OCI-LY3 (cell line): ENCODE measurements around the gene SAMD14.

ENCODE experiments used
- H2AFZ ChIP-seq: fragments of 200-600, 300-600 bp; shearing (Covaris generic); 2 replicates; pipeline ENCODE4 v1.6.0; 2014; ENCODE audit warnings: antibody characterized with exemption, low read depth, low read length
- H3K27ac ChIP-seq: fragments of 200-600, 300-600 bp; sonication (generic); 2 replicates; pipeline ENCODE4 v1.5.1; 2014; ENCODE audit warnings: mild to moderate bottlenecking, low read length, moderate library complexity, mixed read lengths
- H3K27me3 ChIP-seq: fragments of 200-600, 300-600 bp; sonication (generic); 2 replicates; pipeline ENCODE4 v1.6.1; 2014; ENCODE audit warnings: low read depth, low read length, mixed read lengths
- H3K36me3 ChIP-seq: fragments of 200-600, 300-600 bp; sonication (generic); replicated peaks from 2 replicates; pipeline ENCODE3; 2014; ENCODE audit warnings: low read depth, low read length, mixed read lengths
- H3K4me1 ChIP-seq: fragments of 300-600, 200-600 bp; sonication (generic); 2 replicates; pipeline ENCODE4 v1.6.1; 2014; ENCODE audit warnings: low read length, mixed read lengths
- H3K4me2 ChIP-seq: fragments of 200-600, 300-600 bp; sonication (generic); 2 replicates; pipeline ENCODE4 v1.6.1; 2014; ENCODE audit warnings: low read length, mixed read lengths
- H3K4me3 ChIP-seq: fragments of 300-600, 200-600 bp; sonication (generic); 2 replicates; pipeline ENCODE4 v1.5.1; 2014; ENCODE audit warnings: antibody characterized with exemption, mild to moderate bottlenecking, low read length, moderate library complexity
- H3K79me2 ChIP-seq: fragments of 300-600, 200-600 bp; shearing (Covaris generic); 2 replicates; pipeline ENCODE4 v1.6.1; 2014; ENCODE audit warnings: mild to moderate bottlenecking, low read length, mixed read lengths
- H3K9ac ChIP-seq: fragments of 300-600, 200-600 bp; shearing (Covaris generic); 2 replicates; pipeline ENCODE4 v1.6.0; 2014; ENCODE audit warnings: mild to moderate bottlenecking, low read length, moderate library complexity
- H3K9me3 ChIP-seq: fragments of 200-600, 300-600 bp; shearing (Covaris generic); 2 replicates; pipeline ENCODE4 v1.6.1; 2014; ENCODE audit warnings: low read length, mixed read lengths; ENCODE audit not compliant: insufficient read depth
- H4K20me1 ChIP-seq: fragments of 200-600, 300-600 bp; sonication (generic); 2 replicates; pipeline ENCODE4 v1.6.1; 2016; ENCODE audit warnings: low read length, mixed read lengths; ENCODE audit not compliant: insufficient read depth
- CTCF ChIP-seq: fragments of 200-600, 300-600 bp; sonication (generic); IDR thresholded peaks from 2 replicates; pipeline ENCODE4 v1.5.1; 2014; ENCODE audit warnings: antibody characterized with exemption, low read length, low read depth
- EZH2phosphoT487 ChIP-seq: fragments of 200-600 bp; shearing (Covaris generic); IDR thresholded peaks from 2 replicates; pipeline ENCODE4 v1.6.1; 2018; ENCODE audit warnings: antibody characterized with exemption, mixed run types, low read depth

The SAMD14 gene

GRCh38 chr17:50080827-50081226, 49.1 kb downstream of the SAMD14 start:
- Histone ChIP-seq H3K27me3 (no peaks in the 10 kb centered on the region), H2AFZ (no peak overlapping the region), H3K27ac (no peak overlapping the region), H3K9me3 (no peaks in the 10 kb centered on the region), H3K36me3 (no peaks in the 10 kb centered on the region), H3K4me3 (no peak overlapping the region), H4K20me1 (no peaks in the 10 kb centered on the region), H3K4me1 (no peaks in the 10 kb centered on the region), H3K4me2 (no peak overlapping the region), H3K79me2 (no peaks in the 10 kb centered on the region), H3K9ac (no peak overlapping the region)
- TF ChIP-seq EZH2phosphoT487: no peak
- TF ChIP-seq CTCF: no peak

- Histone ChIP-seq H3K27ac (no peak overlapping the region), H3K36me3 (no peaks in the 10 kb centered on the region)
These were observed 49.9 kb downstream of the SAMD14 start for GRCh38 chr17:50080096-50080480.

DNA sequence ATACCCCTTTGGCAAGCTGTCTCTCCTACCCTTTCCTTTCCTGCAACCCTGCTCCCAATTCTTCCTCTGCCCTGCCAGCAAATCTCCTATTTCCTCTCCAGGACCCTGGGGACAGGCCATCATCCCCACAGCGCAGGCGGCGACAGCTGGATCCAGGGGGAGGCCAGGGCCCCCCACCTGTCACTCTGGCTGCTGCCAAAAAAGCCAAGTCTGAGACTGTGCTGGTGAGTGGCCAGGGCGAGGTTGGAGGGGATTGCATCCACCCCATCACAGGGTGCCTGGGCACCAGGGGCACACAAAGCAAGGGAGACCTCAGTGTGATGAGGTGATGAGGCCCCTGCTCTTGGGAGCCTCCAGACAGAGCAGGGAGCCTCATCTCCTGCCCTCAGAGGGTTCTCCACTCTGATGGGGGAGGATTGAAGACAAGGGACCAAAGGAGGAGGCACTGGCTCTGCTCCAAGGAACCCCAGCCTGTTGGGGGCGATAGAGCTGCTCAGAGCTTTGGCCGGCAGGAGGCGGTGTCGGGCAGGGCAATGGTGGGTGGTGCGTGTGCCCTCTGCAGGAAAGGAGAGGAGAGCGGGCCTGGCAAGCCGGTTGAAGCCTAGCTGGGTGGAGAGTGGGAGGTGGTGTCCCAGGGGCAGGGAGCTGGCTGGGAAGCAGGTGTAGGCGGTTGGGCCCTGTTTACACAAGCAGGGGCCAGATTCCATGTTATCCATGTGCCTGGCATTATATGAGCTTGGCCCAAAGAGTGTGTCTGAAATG, 50.4 kb downstream of the SAMD14 start:
- no peaks in the 10 kb centered on the region for H3K9me3 ChIP-seq
- H3K4me3 ChIP-seq: no peak overlapping the region
- no peaks in the 10 kb centered on the region for H3K36me3 ChIP-seq
- no peaks in the 10 kb centered on the region for H3K27me3 ChIP-seq
- H3K27ac ChIP-seq: no peak overlapping the region
- H3K4me2 ChIP-seq: no peak overlapping the region
- H2AFZ ChIP-seq: no peak overlapping the region; the same call in 1 of the 2 replicates
- TF ChIP-seq EZH2phosphoT487: no peak
- peak; percentile 99 for TF ChIP-seq CTCF
- no peaks in the 10 kb centered on the region for H3K79me2 ChIP-seq
- H4K20me1 ChIP-seq: no peaks in the 10 kb centered on the region
- H3K4me1 ChIP-seq: no peaks in the 10 kb centered on the region
- H3K9ac ChIP-seq: no peak overlapping the region

More at GRCh38 chr17:50080096-50080480, 49.9 kb downstream of the SAMD14 start:
- H2AFZ ChIP-seq: no peak overlapping the region; the same call in 1 of the 2 replicates
- no peak overlapping the region for H3K4me2 ChIP-seq
- H3K9me3 ChIP-seq: no peaks in the 10 kb centered on the region
- H3K27me3 ChIP-seq: no peaks in the 10 kb centered on the region
- no peak overlapping the region for H3K4me3 ChIP-seq
- no peak overlapping the region for H3K9ac ChIP-seq
- no peaks in the 10 kb centered on the region for H3K79me2 ChIP-seq
- no peaks in the 10 kb centered on the region for H3K4me1 ChIP-seq
- H4K20me1 ChIP-seq: no peaks in the 10 kb centered on the region
- TF ChIP-seq CTCF (no peak), EZH2phosphoT487 (no peak)

DNA sequence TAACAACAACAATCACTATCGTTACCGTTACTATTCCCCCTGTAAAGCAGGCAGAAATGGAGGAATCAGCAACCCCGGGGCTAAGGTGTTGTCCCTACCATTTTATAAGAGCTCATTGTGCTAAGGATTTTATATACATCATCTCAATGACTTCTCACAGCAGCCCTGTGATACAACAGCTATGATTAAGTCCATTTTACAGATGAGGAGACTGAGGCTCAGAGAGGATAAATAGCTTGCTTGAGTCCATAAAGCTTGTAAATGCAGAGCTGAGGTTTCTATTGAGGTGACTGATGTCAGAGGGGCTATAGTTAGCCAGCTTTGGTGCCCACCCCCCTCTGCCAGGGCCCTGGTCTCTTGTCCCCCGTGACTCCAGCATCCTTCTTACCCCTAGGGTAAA, 51.5 kb downstream of the SAMD14 start:
- Histone ChIP-seq H3K27me3 (no peaks in the 10 kb centered on the region), H3K9ac (no peak overlapping the region), H3K36me3 (no peaks in the 10 kb centered on the region), H3K27ac (no peak overlapping the region), H3K4me1 (no peaks in the 10 kb centered on the region), H3K4me2 (no peak overlapping the region), H3K9me3 (no peaks in the 10 kb centered on the region), H4K20me1 (no peaks in the 10 kb centered on the region), H3K4me3 (no peak overlapping the region), H2AFZ (no peak overlapping the region), H3K79me2 (no peaks in the 10 kb centered on the region)
- TF ChIP-seq EZH2phosphoT487 (no peak), CTCF (no peak)
